Right atrium auricular region (tissue), 2 donors: ENCODE measurements around the gene KL. TPM values are rescaled to one million over a fixed set of nuclear protein-coding genes. Genes with fewer than 3 reads are reported as not detected.

ENCODE experiments used
- DNase-seq: peaks from one replicate; pipeline ENCODE4 v3.0.0-alpha.2; 2019; ENCODE audit warnings: low spot score
- H3K27ac ChIP-seq, 2 donors: fragments of 200-600 bp; sonication (generic); 1 replicate in 1 of 2; 2 replicates in 1 of 2; pipeline ENCODE4 v1.5.1; 2016 to 2019
- H3K27me3 ChIP-seq, 2 donors: fragments of 200-600 bp; sonication (generic); one replicate each; pipeline versions ENCODE4 v1.5.1 to v1.6.0; 2017 to 2019
- H3K36me3 ChIP-seq: fragments of 200-600 bp; sonication (generic); one replicate; pipeline ENCODE4 v1.5.1; 2016
- H3K4me1 ChIP-seq, 2 donors: fragments of 200-600 bp; sonication (generic); one replicate each; pipeline versions ENCODE4 v1.5.1 to v1.6.0; 2017 to 2019
- H3K4me3 ChIP-seq, 2 donors: fragments of 200-600 bp; sonication (generic); 1 replicate in 1 of 2; 2 replicates in 1 of 2; pipeline ENCODE4 v1.5.1; 2017 to 2019; ENCODE audit warnings: mild to moderate bottlenecking in 1 of 2, moderate library complexity in 1 of 2
- H3K9me3 ChIP-seq, 2 donors: fragments of 200-600 bp; sonication (generic); one replicate each; pipeline ENCODE4 v1.5.1; 2019
- CTCF ChIP-seq, 2 donors: fragments of 200-600 bp; sonication (generic); IDR thresholded peaks; one replicate each; pipeline ENCODE4 v1.5.1; 2019; ENCODE audit warnings: antibody characterized with exemption in 2 of 2
- total RNA-seq, 2 donors: library from RNA; depleted of rRNA; stranded (reverse); fragments of >200 nt; gene quantifications; one replicate each; pipeline ENCODE4 v1.1.0, GENCODE V29; 2016

KL gene
- total RNA-seq, 2 donors from 2014 or later: 1.4 to 2.4 TPM

- Histone ChIP-seq H3K36me3 (no peaks in the 10 kb centered on the region), H3K4me1 (peaks cover 0 to 17% of the 10 kb centered on the region in 2 donors), H3K27me3 (no peaks in the 10 kb centered on the region), H3K27ac (no peak overlapping the region), H3K9me3 (peaks cover 0 to 16% of the 10 kb centered on the region in 2 donors), H3K4me3 (no peak overlapping the region)
- DNase-seq: no peak
- TF ChIP-seq CTCF (IDR thresholded peaks at IDR 0.05): no peak
Observed at GRCh38 chr13:33008946-33009722, 7.1 kb upstream of the KL start.

- no peak overlapping the region for H3K4me3 ChIP-seq
- peaks cover 4 to 13% of the 10 kb centered on the region in 2 donors for H3K4me1 ChIP-seq
- no peak for DNase-seq
- no peaks in the 10 kb centered on the region for H3K27me3 ChIP-seq
- H3K36me3 ChIP-seq: no peaks in the 10 kb centered on the region
- TF ChIP-seq CTCF (IDR thresholded peaks at IDR 0.05): no peak
- H3K27ac ChIP-seq: no peak overlapping the region
- H3K9me3 ChIP-seq: peaks cover 0 to 16% of the 10 kb centered on the region in 2 donors
Observed at GRCh38 chr13:33011828-33012470, 4.3 kb upstream of the KL start.

- no peak for TF ChIP-seq CTCF (IDR thresholded peaks at IDR 0.05)
- no peak overlapping the region for H3K4me3 ChIP-seq
- no peaks in the 10 kb centered on the region for H3K36me3 ChIP-seq
- H3K9me3 ChIP-seq: no peaks in the 10 kb centered on the region
- peaks cover 4 to 18% of the 10 kb centered on the region in 2 donors for H3K4me1 ChIP-seq
- DNase-seq: no peak
- H3K27me3 ChIP-seq: no peaks in the 10 kb centered on the region
- H3K27ac ChIP-seq: peak overlapping the region in 1 of 2 donors; percentile 26
Observed at GRCh38 chr13:33014291-33014690, 1.9 kb upstream of the KL start.

- Histone ChIP-seq H3K27ac (peak overlapping the region; percentile 66 to 80), H3K4me3 (peak overlapping the region; percentile 37 to 68), H3K27me3 (no peaks in the 10 kb centered on the region), H3K4me1 (peaks cover 4 to 18% of the 10 kb centered on the region in 2 donors), H3K36me3 (no peaks in the 10 kb centered on the region), H3K9me3 (no peaks in the 10 kb centered on the region)
- no peak for DNase-seq
- TF ChIP-seq CTCF (IDR thresholded peaks at IDR 0.05): no peak
Observed at GRCh38 chr13:33015241-33015668, 968 bp upstream of the KL start.

- Histone ChIP-seq H3K4me1 (peaks cover 4 to 18% of the 10 kb centered on the region in 2 donors), H3K9me3 (no peaks in the 10 kb centered on the region), H3K36me3 (no peaks in the 10 kb centered on the region), H3K4me3 (peak overlapping the region; percentile 37 to 68), H3K27me3 (no peaks in the 10 kb centered on the region), H3K27ac (peak overlapping the region; percentile 66 to 80)
- TF ChIP-seq CTCF (IDR thresholded peaks at IDR 0.05): no peak
- DNase-seq: no peak
Observed at GRCh38 chr13:33015791-33016323, 366 bp upstream of the KL start.
